GM18858 (cell line): ENCODE measurements around the gene MMS19.
"Not testable (repeated sequence)": the region's sequence is repeated elsewhere in the genome, so short reads cannot be mapped to it uniquely, and the experiment has no call there.

Source experiments
- ATAC-seq: cut with Tn5 transposase; IDR thresholded peaks from one replicate; pipeline ENCODE4 v1.9.1; 2021; ENCODE audit not compliant: unreplicated experiment

The MMS19 gene

DNA sequence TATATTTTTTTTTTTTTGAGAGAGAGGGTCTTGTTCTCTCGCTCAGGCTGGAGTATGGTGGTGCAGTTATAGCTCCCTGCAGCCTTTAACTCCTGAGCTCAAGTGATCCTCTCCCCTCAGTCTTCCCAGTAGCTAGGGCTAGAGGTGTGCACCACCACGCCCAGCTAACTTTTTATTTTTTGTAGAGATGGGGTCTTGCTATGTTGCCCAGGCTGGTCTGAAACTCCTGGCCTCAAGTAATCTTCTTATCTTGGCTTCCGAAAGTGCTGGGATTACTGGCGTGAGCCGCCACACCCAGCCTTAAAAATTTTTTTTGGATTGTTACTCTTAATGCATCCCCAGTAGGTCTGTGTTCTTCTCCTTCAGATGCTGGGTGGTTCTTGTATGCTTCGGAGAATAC is 4.7 kb upstream of the MMS19 start:
- ATAC-seq: no peak

DNA sequence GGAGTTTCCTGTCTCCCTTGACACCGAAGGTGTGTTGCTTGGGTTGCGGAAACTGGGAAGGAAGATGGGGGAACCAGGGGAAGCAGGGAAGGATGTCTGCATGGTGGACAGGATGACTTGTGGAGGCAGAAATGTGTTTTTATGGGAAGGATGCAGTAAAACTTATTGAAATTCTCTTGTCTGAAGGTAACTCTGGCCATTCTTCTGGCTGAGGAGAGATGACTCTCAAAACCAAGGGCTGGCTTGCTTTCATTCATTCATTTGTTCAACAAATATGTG is 2.0 kb upstream of the MMS19 start:
- ATAC-seq: no peak

DNA sequence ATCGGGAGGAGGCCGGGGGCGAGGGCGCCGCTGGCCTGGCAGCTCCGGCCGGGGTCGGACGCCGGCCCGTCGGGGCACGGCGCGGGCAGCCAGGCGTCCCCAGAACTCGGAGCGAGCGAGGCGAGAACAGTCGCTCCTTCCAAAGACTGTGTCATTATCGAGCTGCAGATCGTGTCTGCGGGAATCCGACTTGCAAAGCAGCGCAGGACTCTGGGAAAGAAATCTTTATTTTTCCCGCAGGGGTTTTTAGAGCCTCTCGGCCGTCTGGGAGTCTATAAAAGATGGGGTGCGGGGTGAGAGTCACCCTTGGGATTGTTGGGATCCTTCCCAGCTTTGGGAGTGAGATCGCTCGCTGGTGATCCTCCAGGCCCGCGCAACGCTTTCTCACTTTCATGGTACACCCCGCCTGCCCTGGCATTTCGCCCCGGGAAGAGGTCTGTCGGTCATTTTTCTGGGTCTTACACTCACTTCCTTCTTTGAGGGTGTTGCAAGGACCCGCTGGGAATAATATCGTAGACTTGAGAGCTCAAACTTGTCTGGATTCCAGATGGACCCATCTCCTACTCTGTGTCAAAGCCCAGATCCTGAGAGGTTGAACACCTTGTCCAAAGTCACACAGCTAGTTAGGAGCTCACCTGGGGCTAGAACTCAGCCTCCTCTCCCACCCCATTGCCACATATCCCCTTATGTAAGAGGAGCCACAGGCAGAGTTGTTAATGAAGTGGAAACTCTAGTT is 1.5 kb upstream of the MMS19 start:
- no peak for ATAC-seq

DNA sequence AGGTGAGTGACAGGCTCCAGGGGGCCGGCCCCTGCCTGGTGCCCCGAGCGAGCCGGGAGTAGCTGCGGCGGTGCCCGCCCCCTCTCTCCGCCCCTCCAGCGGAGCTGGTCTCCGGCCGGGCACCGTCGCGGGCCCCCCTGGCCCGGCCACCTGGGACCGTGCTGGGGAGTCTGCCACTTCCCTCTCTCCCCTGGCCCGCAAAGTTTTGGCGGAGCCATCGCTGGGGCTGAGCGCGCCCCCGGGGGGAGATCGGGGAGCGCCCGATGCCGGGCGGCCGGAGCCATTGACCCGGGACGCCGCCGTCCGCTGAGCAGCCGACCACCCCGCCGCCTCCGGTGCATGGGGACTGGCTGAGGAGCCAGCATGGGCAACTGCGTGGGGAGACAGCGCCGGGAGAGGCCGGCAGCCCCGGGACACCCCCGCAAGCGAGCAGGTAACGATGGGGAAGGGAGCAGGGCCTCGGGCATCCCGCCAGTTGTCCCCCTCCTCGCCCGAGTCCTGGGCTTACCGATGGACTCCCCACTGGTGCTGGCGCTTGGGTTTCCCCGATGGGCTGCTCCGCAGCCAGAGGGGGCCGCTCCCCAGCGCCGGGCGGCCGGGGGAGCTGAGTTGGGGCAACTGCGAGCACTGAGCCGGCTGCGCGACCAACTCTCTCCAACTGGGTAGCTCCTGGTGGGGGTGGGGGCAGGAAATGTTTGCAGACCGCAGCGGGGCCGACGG is 779 bp upstream of the MMS19 start, which contains the start of gene UBTD1:
UBTD1 (plus strand) TSS at position 84 of the 720 bp plus-strand sequence; CDS start at position 364, 280 bp downstream.
- no peak for ATAC-seq

DNA sequence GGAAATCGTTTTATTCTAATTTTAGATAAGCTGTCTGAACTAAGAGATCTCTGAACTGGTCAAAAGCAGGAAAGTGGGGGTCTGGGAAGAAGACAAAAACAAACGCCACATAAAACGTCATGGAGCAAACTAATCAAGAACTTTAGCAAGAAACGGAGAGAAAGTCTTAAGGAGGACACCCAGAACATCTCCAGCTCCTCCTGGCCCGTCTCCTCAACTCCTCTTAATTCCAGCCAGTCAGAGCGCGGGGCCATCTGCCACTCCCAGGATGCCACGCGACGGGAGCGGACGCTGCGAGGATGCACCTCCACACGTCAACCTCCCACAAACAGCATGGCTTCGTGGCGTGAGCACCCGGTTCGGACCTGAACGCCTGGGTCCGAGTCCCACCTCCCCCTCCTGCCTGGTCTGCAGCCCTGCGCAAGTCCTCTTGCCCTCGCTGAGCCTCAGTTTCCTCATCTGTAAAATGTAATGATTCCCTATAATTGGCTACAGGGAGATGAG is 598 bp downstream of the MMS19 start:
- no peak for ATAC-seq

DNA sequence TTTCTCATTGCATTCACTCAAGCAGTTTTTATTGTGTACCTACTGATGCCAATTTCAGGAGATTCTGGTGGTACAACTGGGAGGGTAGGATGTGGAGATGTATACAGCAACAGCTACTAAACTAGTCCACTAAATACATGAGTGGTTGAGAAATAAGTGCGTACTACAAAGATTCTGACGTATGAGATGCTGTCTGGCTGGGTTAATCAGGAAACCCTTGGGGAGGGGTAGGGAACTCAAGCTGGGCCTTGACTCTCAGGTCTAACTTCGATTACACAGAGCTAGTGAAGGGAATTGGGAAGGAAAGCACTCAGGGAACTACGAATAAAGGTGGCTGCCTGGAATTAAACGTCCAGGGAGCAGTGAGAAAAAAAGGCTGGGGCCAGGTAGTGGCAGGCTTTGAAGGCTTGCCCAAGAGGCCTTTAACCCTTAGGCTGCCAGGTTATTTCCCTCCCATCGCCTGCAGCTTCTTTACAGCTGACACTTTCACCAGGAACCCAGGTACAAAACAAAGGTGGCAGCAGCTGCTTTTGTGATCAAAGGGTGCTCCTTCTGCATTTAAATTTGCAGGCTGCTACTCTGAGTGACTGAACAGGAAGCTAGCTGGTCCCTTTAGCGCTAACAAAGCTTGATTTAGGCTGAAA is 3.2 kb downstream of the MMS19 start:
- no peak for ATAC-seq

DNA sequence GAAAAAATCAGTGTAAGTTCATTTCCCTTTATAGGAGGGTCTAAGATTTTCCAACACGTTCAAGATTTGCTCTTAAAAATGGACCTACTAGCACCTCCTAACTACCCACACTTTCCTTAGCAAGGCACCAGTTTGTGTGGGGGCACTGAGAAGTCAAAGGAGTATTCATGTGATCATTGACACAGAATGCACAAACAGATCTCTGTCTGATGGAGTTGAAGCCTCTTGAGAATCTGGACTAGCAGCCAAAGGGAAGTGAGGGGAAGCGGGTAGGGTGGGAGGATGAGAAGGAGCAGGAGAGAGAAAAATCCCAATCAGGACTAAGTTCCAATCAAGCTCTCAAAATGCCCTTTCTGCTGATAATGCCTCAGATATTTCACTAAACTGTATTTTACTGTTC is 4.1 kb downstream of the MMS19 start:
- no peak for ATAC-seq

DNA sequence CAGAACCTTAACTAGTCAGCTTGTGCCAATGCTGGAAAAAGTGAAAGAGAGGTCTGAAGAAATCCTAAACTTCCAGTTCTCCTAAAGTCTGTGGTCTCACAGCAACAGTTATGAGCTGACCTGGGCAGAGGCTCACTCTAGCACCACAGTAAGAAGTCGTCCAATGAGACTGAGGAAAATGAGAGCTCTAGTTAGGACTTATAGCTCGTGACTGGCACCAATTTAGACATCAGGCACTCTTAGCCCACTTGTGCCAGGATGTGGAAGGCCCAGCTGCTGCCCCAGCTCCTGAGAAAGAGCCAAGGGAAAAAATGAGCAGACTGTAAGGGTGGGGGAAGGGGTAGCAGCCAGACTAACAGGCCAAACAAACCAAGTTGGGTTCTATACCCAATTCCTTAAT is 7.6 kb downstream of the MMS19 start:
- ATAC-seq: no peak

DNA sequence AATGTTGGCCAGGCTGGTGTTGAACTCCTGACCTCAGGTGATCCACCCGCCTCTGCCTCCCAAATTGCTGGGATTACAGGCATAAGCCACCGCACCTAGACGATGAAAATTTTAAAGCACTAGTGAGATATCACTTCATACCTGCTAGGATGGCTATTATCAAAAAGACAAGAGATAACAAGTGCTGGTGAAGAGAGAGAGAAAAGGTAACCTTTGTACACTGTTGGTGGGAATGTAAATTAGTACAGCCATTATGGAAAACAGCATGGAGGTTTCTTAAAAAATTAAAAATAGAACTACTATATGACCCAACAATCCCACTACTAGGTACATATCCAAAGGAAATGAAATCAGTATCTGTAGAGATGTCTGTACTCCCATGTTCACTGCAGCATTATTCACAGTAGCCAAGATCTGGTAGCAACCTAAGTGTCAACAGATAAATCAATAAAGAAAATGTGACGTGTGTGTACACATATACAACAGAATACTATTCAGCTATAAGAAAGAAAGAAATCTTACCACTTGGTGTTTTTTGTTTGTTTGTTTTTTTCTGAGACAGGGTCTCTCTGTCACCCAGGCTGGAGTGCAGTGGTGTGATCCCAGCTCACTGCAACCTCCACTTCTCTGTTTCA is 12.5 kb downstream of the MMS19 start:
- ATAC-seq: no peak

DNA sequence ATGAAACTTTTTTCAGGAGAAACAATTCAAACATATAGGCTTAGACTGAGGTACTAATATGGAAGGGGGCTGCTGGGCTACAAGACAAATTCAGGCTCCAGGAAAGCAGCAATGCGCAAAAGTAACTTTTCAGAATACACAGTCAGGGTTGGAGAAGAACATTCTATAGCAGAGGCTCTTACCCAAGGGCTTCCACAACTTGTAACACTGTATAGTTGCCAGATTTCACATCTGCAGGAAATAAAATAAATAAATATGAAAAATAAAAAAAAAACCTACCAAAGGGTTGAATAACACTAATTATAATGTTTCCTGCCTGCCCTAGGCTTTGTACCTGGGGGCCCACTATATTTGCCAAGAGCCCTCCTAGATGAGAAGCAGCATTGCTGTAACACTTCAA is 14.3 kb downstream of the MMS19 start:
- ATAC-seq: no peak

DNA sequence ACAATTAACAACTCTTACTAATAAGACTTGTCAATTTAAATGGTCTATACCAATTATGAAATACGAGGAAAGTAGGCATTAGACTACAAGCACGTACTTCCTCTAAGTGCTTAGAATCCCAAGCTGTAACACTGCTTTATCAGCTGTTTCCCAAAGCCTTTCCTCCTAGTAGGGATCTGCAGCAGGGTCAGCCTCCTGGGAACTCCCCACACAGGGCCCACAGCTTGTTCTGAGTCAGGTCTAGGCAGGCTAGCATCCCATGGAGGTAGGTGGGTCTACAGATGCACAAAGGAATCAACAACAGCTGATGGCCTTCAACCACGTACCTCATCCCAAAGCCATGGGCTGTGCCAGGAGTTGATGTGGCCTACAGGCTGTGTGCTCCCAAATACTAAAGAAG is 14.7 kb downstream of the MMS19 start:
- no peak for ATAC-seq

DNA sequence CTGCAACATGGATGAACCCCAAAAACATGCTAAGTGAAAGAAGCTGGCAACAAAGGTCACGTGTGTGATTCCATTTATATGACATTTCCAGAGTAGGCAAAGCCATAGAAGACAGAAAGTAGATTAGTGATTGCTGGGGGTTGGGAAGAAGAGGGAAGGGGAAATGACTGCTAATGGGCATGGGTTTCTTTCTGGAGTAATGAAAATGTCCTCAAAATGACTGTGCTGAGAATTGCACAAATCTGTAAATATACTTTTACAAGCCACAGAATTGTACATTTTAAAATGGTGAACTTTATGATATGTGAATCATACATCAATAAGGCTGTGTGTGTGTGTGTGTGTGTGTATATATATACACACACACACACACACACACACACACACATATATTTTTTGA is 15.8 kb downstream of the MMS19 start:
- no peak for ATAC-seq

DNA sequence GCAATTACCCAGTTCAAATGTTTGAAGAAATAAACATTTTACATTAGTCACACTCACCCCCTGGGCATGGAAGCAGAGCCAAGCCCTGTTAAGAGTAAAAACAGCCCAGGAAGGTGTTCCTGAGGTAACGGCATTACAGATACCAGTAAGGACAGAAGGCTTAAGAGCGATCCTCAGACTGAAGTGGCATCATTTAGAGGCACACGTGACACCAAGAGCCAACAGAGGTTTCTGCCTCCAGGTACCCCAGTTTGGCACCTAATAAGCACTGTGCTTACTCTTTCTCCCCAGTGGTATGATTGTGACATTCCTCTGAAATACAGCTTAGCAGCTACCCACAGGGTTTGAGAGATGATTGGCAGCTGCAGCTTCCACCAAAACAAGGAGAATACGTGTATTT is 17.2 kb downstream of the MMS19 start:
- no peak for ATAC-seq

DNA sequence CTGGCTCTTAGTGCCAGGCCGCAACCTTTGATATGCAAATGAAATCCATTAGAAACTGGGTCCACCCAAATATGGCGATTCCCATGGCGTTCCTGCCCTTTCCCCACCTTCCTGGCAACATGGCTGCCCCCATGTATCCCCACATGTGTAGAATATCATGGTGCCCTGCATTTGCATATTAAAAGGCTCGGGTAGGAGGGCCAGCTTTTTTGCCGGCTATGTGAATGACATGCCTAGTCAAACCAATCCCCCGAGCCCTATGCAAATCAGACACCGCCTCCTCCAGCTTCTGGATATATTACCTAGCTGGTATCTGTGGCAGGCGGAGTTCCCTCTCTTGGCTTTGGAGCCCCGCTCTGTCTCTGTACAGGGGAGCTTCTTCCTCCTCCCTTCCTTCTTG is 18.3 kb downstream of the MMS19 start:
- no peak for ATAC-seq

DNA sequence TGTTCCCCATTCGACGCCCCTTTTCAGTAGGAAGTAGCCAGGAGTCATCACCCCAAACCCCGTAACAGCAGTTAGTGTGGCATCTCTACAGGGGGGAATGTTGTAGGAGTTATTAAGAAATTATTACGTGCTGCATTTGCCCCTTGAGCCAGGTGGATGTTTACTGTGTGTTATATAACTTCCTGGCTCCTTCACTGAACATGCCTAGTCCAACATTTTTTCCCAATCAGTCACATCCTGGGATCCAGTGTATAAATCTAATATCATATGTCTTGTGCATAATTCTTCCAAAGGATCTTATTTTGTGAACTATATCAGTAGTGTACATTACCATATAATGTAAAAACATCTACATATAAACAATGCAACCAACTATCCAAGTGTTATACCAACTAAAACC is 18.8 kb downstream of the MMS19 start:
- not testable (repeated sequence) for ATAC-seq

DNA sequence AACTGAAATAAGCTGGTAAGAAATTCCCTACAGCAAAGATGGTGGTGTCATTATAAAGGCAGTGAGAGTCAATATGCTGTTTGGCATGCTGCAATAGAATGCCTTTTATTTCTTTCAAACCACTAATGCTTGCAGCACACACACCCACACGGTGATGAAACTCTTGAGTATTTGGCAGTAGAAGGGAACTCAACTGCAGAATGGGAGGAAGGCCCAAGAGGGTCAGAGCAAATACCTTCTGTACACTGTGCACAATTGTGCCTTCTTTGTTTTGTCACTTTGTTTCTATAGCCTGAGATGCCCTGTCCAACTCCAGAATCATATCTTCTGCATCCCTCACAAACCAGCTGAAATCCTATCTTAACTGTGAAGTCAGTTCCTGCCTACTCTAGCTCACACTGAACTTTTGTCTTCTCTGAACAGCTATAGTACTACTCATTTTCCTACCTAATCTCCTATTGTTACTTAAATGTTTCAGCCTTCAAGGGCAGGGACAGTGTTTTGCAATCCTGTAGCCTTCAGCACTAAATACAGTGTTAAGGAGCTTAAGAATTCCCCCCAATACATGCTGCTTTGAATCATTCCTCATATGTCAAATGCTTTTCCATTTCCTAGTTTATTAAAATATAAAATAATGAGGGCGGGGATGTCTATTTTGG is 22.2 kb downstream of the MMS19 start:
- ATAC-seq: no peak

DNA sequence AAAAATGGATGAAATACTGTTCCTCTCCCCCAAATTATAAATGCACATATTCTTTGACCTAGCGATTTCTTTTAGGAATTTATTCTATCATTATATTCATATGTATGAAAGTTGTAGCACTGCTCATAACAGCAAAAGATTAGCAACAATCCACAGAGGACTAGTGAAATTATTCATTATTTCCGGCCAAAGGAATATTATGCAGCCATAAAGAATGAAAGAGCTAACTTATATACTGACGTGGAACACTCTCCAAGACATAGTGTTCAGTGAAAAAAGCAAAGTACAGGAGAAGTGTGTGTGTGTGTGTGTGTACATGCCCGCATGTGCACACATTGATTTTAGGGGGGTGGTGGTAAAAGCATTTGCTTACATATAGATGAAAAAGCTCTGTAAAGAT is 23.3 kb downstream of the MMS19 start:
- no peak for ATAC-seq

DNA sequence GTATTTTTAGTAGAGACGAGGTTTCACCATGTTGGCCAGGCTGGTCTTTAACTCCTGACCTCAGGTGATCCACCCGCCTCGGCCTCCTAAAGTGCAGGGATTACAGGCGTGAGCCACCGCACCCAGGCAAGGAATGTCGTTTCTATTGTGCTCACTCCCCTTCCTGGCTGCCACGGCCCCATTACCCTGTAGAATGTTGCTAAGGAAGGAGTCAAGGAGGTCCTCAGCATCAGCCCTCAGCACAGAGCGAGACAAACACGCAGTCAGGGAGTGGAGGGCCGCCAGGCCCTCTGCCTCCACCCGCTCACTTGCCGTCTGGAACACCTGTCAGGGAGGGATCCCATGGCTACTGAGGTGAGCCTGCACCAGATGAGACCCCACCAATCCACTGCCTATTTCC is 29.4 kb downstream of the MMS19 start:
- ATAC-seq: not testable (repeated sequence)

DNA sequence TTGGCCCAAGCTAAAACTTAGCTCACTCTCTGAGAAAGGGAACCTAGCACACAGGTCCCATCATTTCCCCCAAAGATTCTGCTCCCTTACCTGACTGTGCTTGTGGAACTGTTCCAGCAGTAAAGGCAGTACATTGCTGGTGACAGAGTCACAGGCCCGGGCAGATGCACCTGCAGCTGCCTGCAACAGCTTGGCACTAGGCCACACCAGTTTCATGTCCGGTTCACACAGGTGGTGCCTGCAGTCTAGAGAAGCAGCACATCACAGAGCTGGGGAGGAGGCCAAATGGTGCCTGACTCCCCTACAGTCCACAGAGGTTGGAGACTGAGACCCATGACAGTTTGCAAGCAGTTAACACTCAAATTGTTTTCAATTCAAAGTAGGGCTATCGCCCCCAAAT is 30.1 kb downstream of the MMS19 start:
- ATAC-seq: no peak

DNA sequence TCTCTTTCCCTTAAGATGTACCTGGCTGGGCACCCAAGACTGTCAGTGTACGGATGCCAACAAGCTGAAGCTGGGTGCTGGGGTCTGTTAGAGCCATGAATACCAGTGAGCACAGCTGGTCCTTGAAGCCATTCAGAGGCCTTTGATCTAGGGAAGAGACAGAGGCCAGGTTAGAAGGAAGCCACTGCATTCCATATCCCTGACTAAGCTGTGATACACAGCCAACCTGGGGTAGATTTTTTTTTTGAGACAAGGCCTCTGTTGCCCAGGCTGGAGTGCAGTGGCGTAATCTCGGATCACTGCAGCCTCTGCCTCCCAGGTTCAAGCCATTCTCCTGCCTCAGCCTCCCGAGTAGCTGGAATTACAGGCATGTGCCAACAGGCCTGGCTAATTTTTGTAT is 31.5 kb downstream of the MMS19 start:
- no peak for ATAC-seq

DNA sequence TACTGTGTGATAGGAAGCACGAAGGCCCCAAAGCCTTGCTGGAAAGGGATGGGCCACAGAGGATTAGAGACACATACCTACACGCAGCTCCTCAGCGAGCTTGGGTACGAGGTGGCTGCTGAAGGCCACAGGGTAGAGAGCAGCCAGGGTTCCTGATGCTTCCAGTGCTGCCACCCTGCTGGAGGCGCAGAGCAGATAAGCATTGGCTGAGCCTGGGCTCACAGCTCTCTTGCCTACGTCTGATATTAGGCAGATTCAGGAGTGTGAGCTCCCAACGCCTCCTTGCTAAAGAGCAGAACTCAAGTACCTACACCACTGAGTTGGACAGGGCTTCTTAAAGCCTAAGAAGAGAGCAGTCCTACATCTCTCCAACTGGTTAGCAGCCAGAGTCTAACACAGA is 32.2 kb downstream of the MMS19 start:
- ATAC-seq: no peak
